ENCODE results near the gene BACH2.
"Not testable (repeated sequence)": the region's sequence is repeated elsewhere in the genome, so short reads cannot be mapped to it uniquely, and the experiment has no call there.

BACH2 gene

DNA sequence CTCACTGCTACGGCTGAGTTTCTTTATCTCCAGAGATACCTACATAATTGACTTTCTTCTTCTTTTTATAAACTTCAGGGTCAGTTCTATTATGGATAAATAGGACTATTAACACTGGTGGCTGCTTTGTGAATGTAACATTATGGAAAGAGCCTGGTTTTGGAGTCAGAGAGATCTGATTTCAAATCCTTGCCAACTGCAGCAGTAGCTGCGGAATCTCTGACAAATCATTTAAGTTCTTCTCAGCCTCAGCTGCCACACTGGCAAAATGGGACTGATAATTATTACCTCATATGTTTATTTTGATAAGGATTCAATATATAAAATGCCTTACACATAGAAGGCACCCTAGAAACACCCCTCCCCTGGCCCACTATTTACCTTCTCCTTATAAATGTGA lies 160.5 kb downstream of the BACH2 start:
- Histone ChIP-seq H2BK120ac (ENCODE audit: low read depth, low read length) (no peak overlapping the region), H3K4me1 (ENCODE audit: control insufficient read depth, insufficient read depth, low read depth, low read length) (peaks cover 1% of the 10 kb centered on the region), H3K27ac (ENCODE audit: low read length, poor library complexity, severe bottlenecking) (no peak overlapping the region), H3K79me1 (replicated peaks; ENCODE audit: low read length, poor library complexity, severe bottlenecking) (no peaks in the 10 kb centered on the region), H2AFZ (ENCODE audit: low read depth, low read length) (no peak overlapping the region), H3K9ac (ENCODE audit: low read length) (no peak overlapping the region), H3K14ac (ENCODE audit: low read length in 2 of 2) (no peak overlapping the region), H4K91ac (ENCODE audit: low read length) (no peak overlapping the region), H3K4me3 (ENCODE audit: insufficient read depth in 1 of 2, low read depth in 1 of 2, low read length in 2 of 2) (no peak overlapping the region), H2AK5ac (ENCODE audit: low read length, severe bottlenecking) (no peak overlapping the region), H3K4ac (ENCODE audit: low read depth in 1 of 2, low read length in 2 of 2) (no peak overlapping the region), H3K27me3 (ENCODE audit: control insufficient read depth in 1 of 2, insufficient read depth in 1 of 2, low read length in 2 of 2) (peaks cover 0 to 17% of the 10 kb centered on the region in 2 experiments), H3K9me3 (ENCODE audit: control insufficient read depth, low read length) (no peaks in the 10 kb centered on the region), H2BK12ac (ENCODE audit: low read length in 2 of 2) (no peak overlapping the region), H4K8ac (ENCODE audit: low read length) (no peak overlapping the region), H2BK15ac (ENCODE audit: low read depth, poor library complexity, severe bottlenecking) (no peak overlapping the region), H3K18ac (ENCODE audit: low read depth in 1 of 2, low read length in 2 of 2) (no peak overlapping the region), H3K4me2 (ENCODE audit: low read length, poor library complexity, severe bottlenecking) (no peak overlapping the region), H3K23ac (ENCODE audit: low read length in 2 of 2) (no peak overlapping the region), H3K36me3 (ENCODE audit: control insufficient read depth in 1 of 2, insufficient read depth in 2 of 2, low read depth in 1 of 2, low read length in 2 of 2) (no peaks in the 10 kb centered on the region), H2BK5ac (ENCODE audit: low read depth, low read length, poor library complexity, severe bottlenecking) (no peak overlapping the region)
- no peak for DNase-seq
- no CpG with 5 or more reads among the region's 2 CpGs for WGBS

DNA sequence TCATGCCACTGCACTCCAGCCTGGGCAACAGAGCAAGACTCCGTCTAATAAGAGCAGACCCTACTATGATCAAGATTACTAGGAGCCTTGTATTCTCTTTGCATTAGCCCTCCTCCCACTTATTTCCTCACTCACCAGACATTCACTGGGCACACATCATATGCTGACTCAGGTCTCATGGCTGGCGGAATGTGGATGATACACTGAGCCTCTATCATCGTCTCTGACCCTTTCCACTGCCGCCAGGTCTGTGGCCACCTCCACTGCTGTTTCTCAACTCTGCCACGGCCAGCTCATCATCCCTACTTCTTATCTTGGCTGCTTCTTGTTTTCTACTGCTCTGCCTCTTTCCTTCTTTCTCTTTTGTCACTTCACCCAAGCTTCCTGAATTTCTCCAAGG lies 161.0 kb downstream of the BACH2 start:
- no peak overlapping the region for H3K9ac ChIP-seq (ENCODE audit: low read length)
- no peak overlapping the region for H2AK5ac ChIP-seq (ENCODE audit: low read length, severe bottlenecking)
- H3K27me3 ChIP-seq (ENCODE audit: control insufficient read depth in 1 of 2, insufficient read depth in 1 of 2, low read length in 2 of 2): peaks cover 0 to 17% of the 10 kb centered on the region in 2 experiments
- H3K9me3 ChIP-seq (ENCODE audit: control insufficient read depth, low read length): no peaks in the 10 kb centered on the region
- H3K4me3 ChIP-seq (ENCODE audit: insufficient read depth in 1 of 2, low read depth in 1 of 2, low read length in 2 of 2): no peak overlapping the region
- H3K4ac ChIP-seq (ENCODE audit: low read depth in 1 of 2, low read length in 2 of 2): no peak overlapping the region
- H3K36me3 ChIP-seq (ENCODE audit: control insufficient read depth in 1 of 2, insufficient read depth in 2 of 2, low read depth in 1 of 2, low read length in 2 of 2): no peaks in the 10 kb centered on the region
- no peak overlapping the region for H3K18ac ChIP-seq (ENCODE audit: low read depth in 1 of 2, low read length in 2 of 2)
- H2BK5ac ChIP-seq (ENCODE audit: low read depth, low read length, poor library complexity, severe bottlenecking): no peak overlapping the region
- H4K91ac ChIP-seq (ENCODE audit: low read length): no peak overlapping the region
- H2AFZ ChIP-seq (ENCODE audit: low read depth, low read length): no peak overlapping the region
- no peak overlapping the region for H3K27ac ChIP-seq (ENCODE audit: low read length, poor library complexity, severe bottlenecking)
- no peak overlapping the region for H3K23ac ChIP-seq (ENCODE audit: low read length in 2 of 2)
- no peak overlapping the region for H3K14ac ChIP-seq (ENCODE audit: low read length in 2 of 2)
- H3K4me2 ChIP-seq (ENCODE audit: low read length, poor library complexity, severe bottlenecking): no peak overlapping the region
- WGBS: 57% methylated on average over 5 of the region's 5 CpGs
- peaks cover 1% of the 10 kb centered on the region for H3K4me1 ChIP-seq (ENCODE audit: control insufficient read depth, insufficient read depth, low read depth, low read length)
- peak overlapping the region; percentile 13 for H4K8ac ChIP-seq (ENCODE audit: low read length)
- H2BK12ac ChIP-seq (ENCODE audit: low read length in 2 of 2): peak overlapping the region in 1 of 2 experiments; percentile 47
- H3K79me1 ChIP-seq (replicated peaks; ENCODE audit: low read length, poor library complexity, severe bottlenecking): no peaks in the 10 kb centered on the region
- no peak overlapping the region for H2BK120ac ChIP-seq (ENCODE audit: low read depth, low read length)
- DNase-seq: peak; percentile 48
- no peak overlapping the region for H2BK15ac ChIP-seq (ENCODE audit: low read depth, poor library complexity, severe bottlenecking)

DNA sequence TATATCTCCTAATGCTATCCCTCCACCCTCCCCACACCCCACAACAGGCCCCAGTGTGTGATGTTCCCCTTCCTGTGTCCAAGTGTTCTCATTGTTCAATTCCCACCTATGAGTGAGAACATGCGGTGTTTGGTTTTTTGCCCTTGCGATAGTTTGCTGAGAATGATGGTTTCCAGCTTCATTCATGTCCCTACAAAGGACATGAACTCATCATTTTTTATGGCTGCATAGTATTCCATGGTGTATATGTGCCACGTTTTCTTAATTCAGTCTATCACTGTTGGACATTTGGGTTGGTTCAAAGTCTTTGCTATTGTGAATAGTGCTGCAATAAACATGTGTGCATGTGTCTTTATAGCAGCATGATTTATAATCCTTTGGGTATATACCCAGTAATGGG lies 163.0 kb downstream of the BACH2 start:
- no CpG with 5 or more reads among the region's 3 CpGs for WGBS
- not testable (repeated sequence) for H3K4ac ChIP-seq (ENCODE audit: low read depth in 1 of 2, low read length in 2 of 2); H2AFZ ChIP-seq (ENCODE audit: low read depth, low read length); H2BK15ac ChIP-seq (ENCODE audit: low read depth, poor library complexity, severe bottlenecking); H2BK5ac ChIP-seq (ENCODE audit: low read depth, low read length, poor library complexity, severe bottlenecking); H4K8ac ChIP-seq (ENCODE audit: low read length); H2BK120ac ChIP-seq (ENCODE audit: low read depth, low read length); H2BK12ac ChIP-seq (ENCODE audit: low read length in 2 of 2); H3K4me3 ChIP-seq (ENCODE audit: insufficient read depth in 1 of 2, low read depth in 1 of 2, low read length in 2 of 2); H3K18ac ChIP-seq (ENCODE audit: low read depth in 1 of 2, low read length in 2 of 2); H3K4me1 ChIP-seq (ENCODE audit: control insufficient read depth, insufficient read depth, low read depth, low read length); H2AK5ac ChIP-seq (ENCODE audit: low read length, severe bottlenecking); H3K27ac ChIP-seq (ENCODE audit: low read length, poor library complexity, severe bottlenecking); H3K9ac ChIP-seq (ENCODE audit: low read length); H3K4me2 ChIP-seq (ENCODE audit: low read length, poor library complexity, severe bottlenecking); H4K91ac ChIP-seq (ENCODE audit: low read length); H3K23ac ChIP-seq (ENCODE audit: low read length in 2 of 2); H3K9me3 ChIP-seq (ENCODE audit: control insufficient read depth, low read length); H3K14ac ChIP-seq (ENCODE audit: low read length in 2 of 2); DNase-seq; H3K79me1 ChIP-seq (replicated peaks; ENCODE audit: low read length, poor library complexity, severe bottlenecking); H3K36me3 ChIP-seq (ENCODE audit: control insufficient read depth in 1 of 2, insufficient read depth in 2 of 2, low read depth in 1 of 2, low read length in 2 of 2)
- peaks cover 0 to 17% of the 10 kb centered on the region in 2 experiments for H3K27me3 ChIP-seq (ENCODE audit: control insufficient read depth in 1 of 2, insufficient read depth in 1 of 2, low read length in 2 of 2)

DNA sequence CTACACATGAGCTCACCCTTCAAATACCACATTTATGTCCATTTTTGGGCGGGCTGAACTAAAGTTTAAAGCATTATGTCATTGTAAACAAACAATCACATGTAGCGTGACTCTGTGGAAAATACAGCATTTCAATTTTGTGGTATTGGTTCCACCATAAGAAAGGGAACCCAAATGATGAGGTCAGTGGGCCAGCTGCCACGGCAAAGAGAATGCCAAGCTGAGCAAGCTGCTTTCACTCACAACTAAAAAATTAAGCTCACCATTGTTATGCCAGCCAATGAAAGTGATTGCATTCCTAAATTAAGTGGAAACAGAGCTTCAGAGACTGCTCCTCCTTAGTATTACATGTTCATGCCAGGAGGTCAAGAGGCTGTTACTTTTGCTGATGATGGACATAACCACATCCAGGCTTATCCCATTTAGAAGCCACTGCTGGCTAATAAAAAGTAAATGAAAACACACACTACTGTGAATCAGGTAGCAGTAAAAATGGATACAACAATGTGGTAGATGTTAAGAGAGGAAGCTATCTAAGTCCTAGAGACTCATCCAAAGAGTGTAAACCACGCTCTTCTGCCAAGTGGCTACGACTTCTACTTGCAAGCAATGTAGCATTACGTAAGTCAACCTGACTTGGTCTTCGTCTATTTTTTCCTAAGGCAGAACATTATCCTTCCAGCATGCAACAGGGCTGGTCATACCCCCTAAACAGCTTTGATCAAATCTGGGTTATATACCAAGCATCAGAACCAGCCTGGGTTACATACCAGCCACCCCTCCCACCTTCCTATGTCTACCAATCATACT lies 164.8 kb downstream of the BACH2 start:
- Histone ChIP-seq H3K9ac (ENCODE audit: low read length) (peak overlapping the region; percentile 76), H4K91ac (ENCODE audit: low read length) (no peak overlapping the region), H2AFZ (ENCODE audit: low read depth, low read length) (no peak overlapping the region), H3K14ac (ENCODE audit: low read length in 2 of 2) (no peak overlapping the region), H3K36me3 (ENCODE audit: control insufficient read depth in 1 of 2, insufficient read depth in 2 of 2, low read depth in 1 of 2, low read length in 2 of 2) (no peaks in the 10 kb centered on the region), H2BK5ac (ENCODE audit: low read depth, low read length, poor library complexity, severe bottlenecking) (no peak overlapping the region), H3K4me3 (ENCODE audit: insufficient read depth in 1 of 2, low read depth in 1 of 2, low read length in 2 of 2) (peak overlapping the region in 1 of 2 experiments; percentile 43), H3K9me3 (ENCODE audit: control insufficient read depth, low read length) (no peaks in the 10 kb centered on the region), H3K27me3 (ENCODE audit: control insufficient read depth in 1 of 2, insufficient read depth in 1 of 2, low read length in 2 of 2) (peaks cover 0 to 18% of the 10 kb centered on the region in 2 experiments), H2AK5ac (ENCODE audit: low read length, severe bottlenecking) (no peak overlapping the region), H3K23ac (ENCODE audit: low read length in 2 of 2) (no peak overlapping the region), H3K18ac (ENCODE audit: low read depth in 1 of 2, low read length in 2 of 2) (no peak overlapping the region), H3K4me2 (ENCODE audit: low read length, poor library complexity, severe bottlenecking) (no peak overlapping the region), H3K4me1 (ENCODE audit: control insufficient read depth, insufficient read depth, low read depth, low read length) (no peaks in the 10 kb centered on the region), H4K8ac (ENCODE audit: low read length) (no peak overlapping the region), H2BK12ac (ENCODE audit: low read length in 2 of 2) (no peak overlapping the region), H2BK120ac (ENCODE audit: low read depth, low read length) (no peak overlapping the region), H3K4ac (ENCODE audit: low read depth in 1 of 2, low read length in 2 of 2) (no peak overlapping the region), H2BK15ac (ENCODE audit: low read depth, poor library complexity, severe bottlenecking) (no peak overlapping the region), H3K27ac (ENCODE audit: low read length, poor library complexity, severe bottlenecking) (no peak overlapping the region), H3K79me1 (replicated peaks; ENCODE audit: low read length, poor library complexity, severe bottlenecking) (no peaks in the 10 kb centered on the region)
- peak; percentile 18 for DNase-seq
- 69% methylated on average over 7 of the region's 7 CpGs for WGBS
